Ovary (tissue), 9 donors: ENCODE measurements around the gene ICAM3. TPM values are rescaled to one million over a fixed set of nuclear protein-coding genes. Genes with fewer than 3 reads are reported as not detected.

Experiments used
- DNase-seq, 5 donors: peaks; one replicate each; pipeline ENCODE4 v3.0.0-alpha.2; 2019 to 2020
- H3K27ac ChIP-seq, 2 donors: fragments of 200-600 bp; one replicate each; pipeline versions ENCODE4 v1.5.1 to v1.8.0; 2019 to 2022
- H3K27me3 ChIP-seq: fragments of 200-600 bp; one replicate; pipeline ENCODE4 v1.8.0; 2022
- H3K36me3 ChIP-seq: fragments of 200-600 bp; sonication (generic); one replicate; pipeline ENCODE4 v1.5.1; 2019
- H3K4me1 ChIP-seq: one replicate; pipeline ENCODE4 v1.8.1; 2013; ENCODE audit warnings: mild to moderate bottlenecking, moderate library complexity; ENCODE audit not compliant: insufficient read depth
- H3K4me3 ChIP-seq: fragments of 200-600 bp; sonication (generic); one replicate; pipeline ENCODE4 v1.5.1; 2017
- H3K9me3 ChIP-seq, 2 donors: fragments of 200-600 bp in 1 of 2; sonication (generic) in 1 of 2; one replicate each; pipeline versions ENCODE4 v1.5.1 to v1.8.1; 2013 to 2019; ENCODE audit warnings: mild to moderate bottlenecking in 1 of 2, moderate library complexity in 1 of 2
- EP300 ChIP-seq: sonication (generic); formaldehyde crosslinking; IDR thresholded peaks from one replicate; pipeline ENCODE4 v1.6.1; 2017; ENCODE audit warnings: antibody characterized with exemption
- POLR2A ChIP-seq: fragments of 450-650 bp; IDR thresholded peaks from one replicate; pipeline ENCODE4 v1.6.1; 2017; ENCODE audit warnings: antibody characterized with exemption, mild to moderate bottlenecking, moderate library complexity
- WGBS, 3 donors: extraction: QIAGEN DNeasy Blood & Tissue Kit in 1 of 3; methylation state at CpG; one replicate each; pipeline versions ENCODE4 v1.1.5 to v1.1.7; 2013 to 2017; 5-methylcytosine and 5-hydroxymethylcytosine counted together
- intact Hi-C, 4 donors: fragments of 100-400 bp; cut with DNase I; formaldehyde crosslinking; loops; one replicate each; pipeline versions ENCODE4 v1.11.0 to v1.15.1; 2022 to 2023
- polyA plus RNA-seq, 2 donors: library from polyadenylated mRNA; stranded (reverse); fragments of 200-250 nt in 1 of 2; fragments of 350-450 nt in 1 of 2; fragmentation: Illumina TruSeq in 1 of 2; extraction: RNeasy Lipid Tissue Mini Kit (QIAGEN cat#74804) in 1 of 2; gene quantifications; one replicate each; pipeline ENCODE4 v1.2.3, GENCODE V29; 2013 to 2014
- total RNA-seq, 7 donors: library from RNA; depleted of rRNA in 2 of 7; stranded (reverse); fragments of >200 nt in 2 of 7; fragmentation: NEBNext Ultra II Directional in 3 of 7; extraction: Animal tissue kit (Norgen Biotek cat#: 25700) in 3 of 7; gene quantifications; one replicate each; pipeline versions ENCODE4 v1.1.0 to v1.2.4, GENCODE V29; 2016 to 2023
- TF ChIP-seq, protein P1 (sequence below), 3 donors: fragments of 450-650 bp in 2 of 3; fragments of 200-600 bp in 1 of 3; IDR thresholded peaks; one replicate each; pipeline versions ENCODE4 v1.5.1 to v1.8.0; 2016 to 2022; ENCODE audit warnings: antibody characterized with exemption in 3 of 3, mild to moderate bottlenecking in 1 of 3
- donor health status: DM: no; HTN: no; CAD: no; lungs with moderate emphysema.
- donor health status: DM: no; HTN: no; CAD: no.
- donor health status: Bipolar disorder and iron deficiency.
- donor health status: DM: yes; HTN: yes; CAD: no.
- donor health status: DM: no; HTN: no; CAD: no.
- donor health status: DM: yes; HTN: yes; CAD: no.

Gene ICAM3
- total and polyA plus RNA-seq, 9 donors: 2.2 to 10.9 (median 3.9) TPM

- peaks cover 10% of the 10 kb centered on the region for H3K4me1 ChIP-seq
- DNase-seq: no peak
- H3K4me3 ChIP-seq: no peak overlapping the region
- TF ChIP-seq, protein P1, sequence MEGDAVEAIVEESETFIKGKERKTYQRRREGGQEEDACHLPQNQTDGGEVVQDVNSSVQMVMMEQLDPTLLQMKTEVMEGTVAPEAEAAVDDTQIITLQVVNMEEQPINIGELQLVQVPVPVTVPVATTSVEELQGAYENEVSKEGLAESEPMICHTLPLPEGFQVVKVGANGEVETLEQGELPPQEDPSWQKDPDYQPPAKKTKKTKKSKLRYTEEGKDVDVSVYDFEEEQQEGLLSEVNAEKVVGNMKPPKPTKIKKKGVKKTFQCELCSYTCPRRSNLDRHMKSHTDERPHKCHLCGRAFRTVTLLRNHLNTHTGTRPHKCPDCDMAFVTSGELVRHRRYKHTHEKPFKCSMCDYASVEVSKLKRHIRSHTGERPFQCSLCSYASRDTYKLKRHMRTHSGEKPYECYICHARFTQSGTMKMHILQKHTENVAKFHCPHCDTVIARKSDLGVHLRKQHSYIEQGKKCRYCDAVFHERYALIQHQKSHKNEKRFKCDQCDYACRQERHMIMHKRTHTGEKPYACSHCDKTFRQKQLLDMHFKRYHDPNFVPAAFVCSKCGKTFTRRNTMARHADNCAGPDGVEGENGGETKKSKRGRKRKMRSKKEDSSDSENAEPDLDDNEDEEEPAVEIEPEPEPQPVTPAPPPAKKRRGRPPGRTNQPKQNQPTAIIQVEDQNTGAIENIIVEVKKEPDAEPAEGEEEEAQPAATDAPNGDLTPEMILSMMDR (IDR thresholded peaks at IDR 0.05): no peak
- no peak for TF ChIP-seq EP300
- TF ChIP-seq POLR2A: no peak
- no peaks in the 10 kb centered on the region for H3K9me3 ChIP-seq
- no peaks in the 10 kb centered on the region for H3K36me3 ChIP-seq
- intact Hi-C loops: no loop called here
- H3K27ac ChIP-seq: no peak overlapping the region
- WGBS, 3 donors: 90 to 92% (median 92%) methylated on average over 13 of the region's 13 CpGs
- H3K27me3 ChIP-seq: no peaks in the 10 kb centered on the region
These were observed 9.9 kb downstream of the ICAM3 start for GRCh38 chr19:10329555-10329954.

DNA sequence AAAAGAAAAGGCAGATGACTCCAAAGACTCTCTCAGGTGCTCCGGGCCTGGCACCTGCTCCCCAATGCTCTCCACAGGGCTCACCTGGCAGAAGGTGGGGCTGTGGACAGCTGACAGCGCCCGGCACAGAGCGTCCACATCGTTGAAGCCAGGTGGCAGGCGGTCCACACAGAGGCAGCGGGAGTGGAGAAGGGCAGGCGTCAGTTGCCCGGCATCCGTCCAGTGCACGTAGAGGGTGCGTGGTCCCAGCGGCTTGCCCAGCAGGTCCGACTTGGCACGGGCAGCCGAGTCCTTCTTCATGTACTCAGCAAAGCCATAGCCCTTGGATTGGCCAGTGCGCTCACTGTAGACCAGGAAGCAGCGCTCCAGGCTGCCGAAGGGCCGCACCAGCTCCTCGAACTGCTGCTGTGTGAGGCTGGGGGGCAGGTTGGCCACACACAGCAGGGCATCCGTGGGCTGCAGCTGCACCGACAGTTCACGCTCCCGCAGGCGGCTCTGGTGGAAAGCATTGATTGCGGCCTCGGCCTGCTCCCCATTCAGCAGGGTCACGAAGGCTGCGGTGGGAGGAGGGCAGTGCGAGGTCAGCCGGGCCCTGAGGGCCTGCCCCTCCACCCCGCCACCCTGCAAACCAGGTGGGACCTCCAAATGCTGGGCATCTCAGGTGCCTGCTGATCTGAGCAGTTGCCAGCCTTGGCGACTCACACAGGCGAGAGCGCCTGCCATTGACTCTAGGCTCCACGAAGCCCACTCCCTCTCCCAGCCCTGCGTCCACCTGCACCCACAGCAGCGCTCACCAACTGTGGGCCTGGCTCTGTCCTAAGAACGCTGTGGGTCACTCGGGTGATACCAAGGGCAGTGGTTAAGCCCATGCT, 10.6 kb downstream of the ICAM3 start:
- Histone ChIP-seq H3K4me3 (no peak overlapping the region), H3K4me1 (peaks cover 5% of the 10 kb centered on the region), H3K9me3 (no peaks in the 10 kb centered on the region), H3K36me3 (no peaks in the 10 kb centered on the region), H3K27me3 (no peaks in the 10 kb centered on the region), H3K27ac (no peak overlapping the region)
- intact Hi-C loops: no loop called here
- 91 to 92% (median 92%) methylated on average over 36 to 41 of the region's 41 CpGs for whole genome bisulfite sequencing, 3 donors
- DNase-seq: no peak
- TF ChIP-seq EP300: no peak
- no peak for TF ChIP-seq POLR2A
- TF ChIP-seq, protein P1 (IDR thresholded peaks at IDR 0.05): no peak

GRCh38 chr19:10327793-10328192, 11.6 kb downstream of the ICAM3 start:
- H3K27me3 ChIP-seq: no peaks in the 10 kb centered on the region
- 85 to 89% (median 88%) methylated on average over 7 of the region's 7 CpGs for WGBS, 3 donors
- no peak overlapping the region for H3K4me3 ChIP-seq
- no peak for DNase-seq
- H3K4me1 ChIP-seq: peaks cover 4% of the 10 kb centered on the region
- intact Hi-C loops: no loop called here
- TF ChIP-seq POLR2A (no peak), EP300 (no peak)
- TF ChIP-seq, protein P1 (IDR thresholded peaks at IDR 0.05): no peak
- no peaks in the 10 kb centered on the region for H3K36me3 ChIP-seq
- H3K9me3 ChIP-seq: no peaks in the 10 kb centered on the region
- no peak overlapping the region for H3K27ac ChIP-seq

DNA sequence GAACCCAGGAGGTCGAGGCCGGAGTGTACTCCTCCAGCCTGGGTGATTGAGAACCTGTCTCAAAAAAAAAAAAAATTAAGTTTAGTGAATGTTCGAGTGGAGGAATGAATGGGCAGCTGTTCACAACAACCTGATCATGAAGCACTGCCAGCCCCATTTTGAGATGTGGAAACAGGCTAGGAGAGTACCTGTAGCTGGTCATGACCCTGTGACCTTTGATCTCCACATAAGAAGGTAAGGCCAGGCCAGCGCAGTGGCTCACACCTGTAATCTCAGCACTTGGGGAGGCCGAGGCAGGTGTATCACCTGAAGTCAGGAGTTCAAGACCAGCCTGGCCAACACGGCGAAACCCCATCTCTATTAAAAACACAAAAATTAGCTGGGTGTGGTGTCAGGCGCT, 13.7 kb downstream of the ICAM3 start:
- WGBS, 3 donors: 84 to 86% (median 84%) methylated on average over 8 of the region's 8 CpGs
- no peaks in the 10 kb centered on the region for H3K9me3 ChIP-seq
- H3K27ac ChIP-seq: no peak overlapping the region
- H3K4me1 ChIP-seq: no peaks in the 10 kb centered on the region
- intact Hi-C loops: no loop called here
- no peaks in the 10 kb centered on the region for H3K36me3 ChIP-seq
- H3K4me3 ChIP-seq: no peak overlapping the region
- H3K27me3 ChIP-seq: no peaks in the 10 kb centered on the region
- no peak for TF ChIP-seq EP300
- TF ChIP-seq POLR2A: no peak
- TF ChIP-seq, protein P1 (IDR thresholded peaks at IDR 0.05): no peak
- no peak for DNase-seq
